Ishikawa (cell line): ENCODE measurements around the gene RIBC2.

Source experiments
- CEBPB ChIP-seq: IDR thresholded peaks from 2 replicates; pipeline ENCODE4 v1.6.1; 2012
- EGR1 ChIP-seq: IDR thresholded peaks from 2 replicates; pipeline ENCODE4 v1.6.1; 2012
- NFIC ChIP-seq: IDR thresholded peaks from 2 replicates; pipeline ENCODE4 v1.6.1; 2012
- TAF1 ChIP-seq: IDR thresholded peaks from 2 replicates; pipeline ENCODE4 v1.6.1; 2012; ENCODE audit warnings: low read depth, mild to moderate bottlenecking
- TEAD4 ChIP-seq: IDR thresholded peaks from 2 replicates; pipeline ENCODE4 v1.6.1; 2012

- TF ChIP-seq TAF1, result no peak
- TF ChIP-seq CEBPB, result no peak
- no peak for TF ChIP-seq NFIC
- TF ChIP-seq TEAD4, result no peak
- no peak for TF ChIP-seq EGR1
Observed at GRCh38 chr22:45453764-45454163, 40.3 kb downstream of the RIBC2 start.
